Gastroesophageal sphincter (tissue), 4 donors: ENCODE measurements around the gene SMCO4. TPM values are rescaled to one million over a fixed set of nuclear protein-coding genes. Genes with fewer than 3 reads are reported as not detected.
A peak's percentile ranks its signal among the peaks of the same experiment; 100 is the strongest.

Experiments used
- ATAC-seq: fragments of 150-250 bp; one replicate; pipeline ENCODE4 v1.9.1; 2016; ENCODE audit warnings: mild to moderate bottlenecking, moderate library complexity
- H3K27ac ChIP-seq, 4 donors: fragments of 200-600 bp; sonication (generic) in 3 of 4; 1 replicate in 3 of 4; 2 replicates in 1 of 4; pipeline ENCODE4 v1.5.1; 2016 to 2019
- H3K27me3 ChIP-seq: fragments of 200-600 bp; sonication (generic); one replicate; pipeline ENCODE4 v1.5.1; 2019
- H3K36me3 ChIP-seq, 2 donors: fragments of 200-600 bp; sonication (generic); one replicate each; pipeline ENCODE4 v1.5.1; 2019; ENCODE audit warnings: control low read depth in 1 of 2
- H3K4me1 ChIP-seq, 3 donors: fragments of 200-600 bp; sonication (generic); 1 replicate in 2 of 3; 2 replicates in 1 of 3; pipeline ENCODE4 v1.5.1; 2016 to 2019; ENCODE audit warnings: control low read depth in 2 of 3
- H3K4me3 ChIP-seq, 2 donors: fragments of 200-600 bp; sonication (generic); one replicate each; pipeline ENCODE4 v1.5.1; 2019; ENCODE audit warnings: mild to moderate bottlenecking in 1 of 2, moderate library complexity in 1 of 2
- H3K9me3 ChIP-seq, 3 donors: fragments of 200-600 bp; sonication (generic); one replicate each; pipeline ENCODE4 v1.5.1; 2017 to 2019; ENCODE audit warnings: control low read depth in 2 of 3
- CTCF ChIP-seq, 4 experiments: fragments of 200-600 bp in 2 of 4; fragments of 450-650 bp in 2 of 4; sonication (generic) in 1 of 4; IDR thresholded peaks; one replicate each; pipeline ENCODE4 v1.5.1; 2017 to 2019; ENCODE audit warnings: antibody characterized with exemption in 4 of 4, mild to moderate bottlenecking in 2 of 4, moderate library complexity in 2 of 4
- EP300 ChIP-seq: sonication (generic); formaldehyde crosslinking; IDR thresholded peaks from one replicate; pipeline ENCODE4 v1.6.1; 2017; ENCODE audit warnings: antibody characterized with exemption, mild to moderate bottlenecking
- POLR2A ChIP-seq, 2 donors: fragments of 450-650 bp; IDR thresholded peaks; one replicate each; pipeline ENCODE4 v1.6.1; 2017; ENCODE audit warnings: antibody characterized with exemption in 2 of 2, mild to moderate bottlenecking in 2 of 2, moderate library complexity in 1 of 2
- POLR2AphosphoS5 ChIP-seq: sonication (generic); formaldehyde crosslinking; IDR thresholded peaks from one replicate; pipeline ENCODE4 v1.6.1; 2017; ENCODE audit warnings: antibody characterized with exemption
- WGBS, 2 donors: methylation state at CpG; one replicate each; pipeline ENCODE4 v1.1.5; 2018; ENCODE audit warnings: low coverage in 1 of 2; 5-methylcytosine and 5-hydroxymethylcytosine counted together
- total RNA-seq, 4 donors: library from RNA; depleted of rRNA; stranded (reverse); fragments of >200 nt; gene quantifications; one replicate each; pipeline ENCODE4 v1.1.0, GENCODE V29; 2016

Gene SMCO4
- total RNA-seq, 4 donors from 2014 or later = 5.6 to 15.5 (median 11.6) TPM

- peak; percentile 75 for ATAC-seq
- no peaks in the 10 kb centered on the region for H3K9me3 ChIP-seq
- H3K36me3 ChIP-seq = no peaks in the 10 kb centered on the region
- H3K4me1 ChIP-seq = peaks cover 0 to 22% (median 12%) of the 10 kb centered on the region in 3 donors
- TF ChIP-seq POLR2AphosphoS5 (peak; percentile 67), POLR2A (IDR thresholded peaks at IDR 0.05) (no peak)
- H3K4me3 ChIP-seq = no peak overlapping the region
- WGBS, 2 donors = 22 to 23% methylated on average over 5 of the region's 5 CpGs
- no peaks in the 10 kb centered on the region for H3K27me3 ChIP-seq
- H3K27ac ChIP-seq = no peak overlapping the region
Measured at GRCh38 chr11:93570759-93571413, 27.7 kb upstream of the SMCO4 start.

- Histone ChIP-seq H3K4me1 (peaks cover 0 to 22% (median 12%) of the 10 kb centered on the region in 3 donors), H3K36me3 (no peaks in the 10 kb centered on the region), H3K27ac (no peak overlapping the region), H3K4me3 (no peak overlapping the region), H3K9me3 (no peaks in the 10 kb centered on the region), H3K27me3 (no peaks in the 10 kb centered on the region)
- ATAC-seq = no peak
- TF ChIP-seq POLR2A (IDR thresholded peaks at IDR 0.05) = no peak
- no peak for TF ChIP-seq POLR2AphosphoS5
- TF ChIP-seq CTCF (IDR thresholded peaks at IDR 0.05) = no peak
- no peak for TF ChIP-seq EP300
Measured at GRCh38 chr11:93569496-93569895, 26.3 kb upstream of the SMCO4 start.

- WGBS, 2 donors = 80 to 93% methylated on average over 2 of the region's 2 CpGs
- no peak for ATAC-seq
- Histone ChIP-seq H3K4me1 (peaks cover 0 to 22% (median 12%) of the 10 kb centered on the region in 3 donors), H3K36me3 (no peaks in the 10 kb centered on the region), H3K27me3 (no peaks in the 10 kb centered on the region), H3K4me3 (no peak overlapping the region), H3K27ac (no peak overlapping the region), H3K9me3 (no peaks in the 10 kb centered on the region)
- TF ChIP-seq CTCF (IDR thresholded peaks at IDR 0.05) (no peak), POLR2A (IDR thresholded peaks at IDR 0.05) (no peak), EP300 (no peak)
Measured at GRCh38 chr11:93568726-93569125, 25.5 kb upstream of the SMCO4 start.

GRCh38 chr11:93567401-93567895 is 24.3 kb upstream of the SMCO4 start:
- Histone ChIP-seq H3K27me3 (no peaks in the 10 kb centered on the region), H3K4me1 (peaks cover 0 to 22% (median 12%) of the 10 kb centered on the region in 3 donors), H3K4me3 (no peak overlapping the region), H3K9me3 (no peaks in the 10 kb centered on the region), H3K36me3 (no peaks in the 10 kb centered on the region), H3K27ac (peak overlapping the region in 3 of 4 donors; percentile 29 to 71 (median 40))
- peak; percentile 72 for ATAC-seq
- 5 to 8% methylated on average over 3 to 4 of the region's 7 CpGs for WGBS, 2 donors
- peak; percentile 78 for TF ChIP-seq POLR2AphosphoS5
- no peak for TF ChIP-seq EP300
- no peak for TF ChIP-seq CTCF (IDR thresholded peaks at IDR 0.05)

- no peak for TF ChIP-seq EP300
- no peak for TF ChIP-seq POLR2A (IDR thresholded peaks at IDR 0.05)
- TF ChIP-seq POLR2AphosphoS5 = no peak
- no peak for TF ChIP-seq CTCF (IDR thresholded peaks at IDR 0.05)
- Histone ChIP-seq H3K4me1 (peaks cover 0 to 14% (median 8%) of the 10 kb centered on the region in 3 donors), H3K36me3 (no peaks in the 10 kb centered on the region), H3K9me3 (no peaks in the 10 kb centered on the region), H3K4me3 (no peak overlapping the region), H3K27ac (no peak overlapping the region), H3K27me3 (no peaks in the 10 kb centered on the region)
- WGBS, 2 donors = 53 to 85% methylated on average over 3 of the region's 3 CpGs
- ATAC-seq = no peak
Measured at GRCh38 chr11:93564895-93565294, 21.7 kb upstream of the SMCO4 start.
